Measurements from ENCODE around the gene UBE2G2.

UBE2G2 gene

GRCh38 chr21:44784810-44785209, 16.8 kb downstream of the UBE2G2 start:
- no peak for DNase-seq

GRCh38 chr21:44783020-44783696, 18.5 kb downstream of the UBE2G2 start:
- DNase-seq = no peak

DNA sequence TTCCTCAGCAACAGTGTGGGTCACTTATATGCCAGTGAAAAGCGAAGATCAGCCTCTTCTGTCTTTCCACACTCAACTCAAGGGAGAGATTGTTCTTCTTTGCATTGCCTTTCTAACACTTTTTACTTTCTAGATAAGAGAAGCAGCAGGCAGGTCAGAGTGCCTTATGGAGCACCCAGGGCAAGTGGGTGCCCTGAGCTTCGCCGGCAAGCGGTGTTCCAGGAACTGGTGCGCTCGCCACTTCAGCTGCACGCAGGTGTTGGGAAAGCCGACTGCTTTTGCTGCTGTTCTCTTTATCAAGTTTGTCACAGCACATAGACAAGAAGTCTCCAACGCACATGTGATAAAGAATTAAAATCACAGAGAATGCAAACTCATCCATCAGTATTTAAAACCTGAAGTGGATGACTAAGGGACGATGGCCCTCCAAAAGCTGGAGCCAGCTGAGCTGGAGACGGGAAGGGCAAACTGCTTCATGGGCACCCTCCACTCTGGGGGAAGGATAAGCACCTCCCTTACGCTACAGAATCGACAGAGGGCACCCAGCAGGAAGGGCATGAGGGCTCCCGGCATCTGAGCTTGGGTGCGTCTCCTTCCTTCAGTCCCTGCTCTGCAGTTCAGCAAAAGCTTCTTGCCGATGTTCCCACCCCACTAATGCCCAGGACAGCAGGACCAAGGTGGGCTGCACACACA, 20.7 kb downstream of the UBE2G2 start:
- no peak for DNase-seq

- DNase-seq = no peak
Measured at GRCh38 chr21:44780137-44780502, 21.5 kb downstream of the UBE2G2 start.

GRCh38 chr21:44779417-44780136, 22.0 kb downstream of the UBE2G2 start:
- no peak for DNase-seq

- no peak for DNase-seq
Measured at GRCh38 chr21:44778983-44779382, 22.6 kb downstream of the UBE2G2 start.

DNA sequence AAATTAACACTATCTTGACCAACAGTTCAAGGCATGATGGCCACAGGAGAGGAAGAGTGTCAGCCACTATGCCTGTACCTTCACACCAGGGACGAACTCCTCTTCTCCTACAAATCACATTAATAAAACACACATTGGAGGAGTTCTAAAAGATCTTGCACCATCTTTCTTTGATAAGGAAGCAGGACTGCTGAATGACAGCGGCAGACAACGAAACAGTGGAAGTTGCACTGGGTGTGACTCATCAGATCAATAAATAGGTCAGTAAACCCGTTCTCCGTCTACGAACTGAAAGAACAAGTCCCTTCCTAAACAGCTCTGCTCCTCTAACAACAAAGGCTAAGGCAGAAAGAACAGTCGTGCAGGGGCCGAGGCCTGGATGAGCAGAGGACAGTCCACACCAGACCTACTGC, 23.1 kb downstream of the UBE2G2 start:
- no peak for DNase-seq

GRCh38 chr21:44778094-44778493, 23.5 kb downstream of the UBE2G2 start:
- DNase-seq = no peak

GRCh38 chr21:44774972-44775371, 26.6 kb downstream of the UBE2G2 start:
- no peak for DNase-seq

DNA sequence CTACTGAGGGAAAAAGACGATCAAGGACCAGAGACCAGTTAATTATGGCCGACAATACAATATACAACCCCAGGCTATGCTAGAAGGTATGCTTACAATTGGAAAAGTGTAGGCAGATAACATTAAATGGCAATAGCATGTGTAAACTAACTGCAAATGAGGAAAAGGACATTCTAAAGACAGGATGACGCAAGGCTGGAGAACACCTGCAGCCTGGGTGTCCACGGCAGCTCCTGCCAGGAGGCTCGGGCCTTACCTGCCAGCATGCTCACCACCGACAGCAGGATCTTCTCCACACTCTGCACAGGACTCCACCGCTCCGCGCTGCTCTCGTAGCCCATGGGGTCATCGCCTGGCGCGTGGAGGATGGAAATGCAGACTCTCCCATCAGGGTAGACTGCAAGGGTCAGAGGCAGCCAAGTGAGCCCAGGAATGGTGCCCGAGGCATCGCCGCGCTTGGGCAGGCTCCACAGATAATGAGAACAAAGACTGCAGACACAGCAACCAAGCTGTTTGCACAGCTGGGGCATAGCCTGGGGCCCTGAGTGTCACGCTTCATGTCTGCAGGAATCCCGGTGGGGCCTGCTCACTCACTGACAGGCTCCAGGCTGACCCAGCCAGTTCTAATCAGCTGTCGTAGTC, 28.2 kb downstream of the UBE2G2 start:
- no peak for DNase-seq

DNA sequence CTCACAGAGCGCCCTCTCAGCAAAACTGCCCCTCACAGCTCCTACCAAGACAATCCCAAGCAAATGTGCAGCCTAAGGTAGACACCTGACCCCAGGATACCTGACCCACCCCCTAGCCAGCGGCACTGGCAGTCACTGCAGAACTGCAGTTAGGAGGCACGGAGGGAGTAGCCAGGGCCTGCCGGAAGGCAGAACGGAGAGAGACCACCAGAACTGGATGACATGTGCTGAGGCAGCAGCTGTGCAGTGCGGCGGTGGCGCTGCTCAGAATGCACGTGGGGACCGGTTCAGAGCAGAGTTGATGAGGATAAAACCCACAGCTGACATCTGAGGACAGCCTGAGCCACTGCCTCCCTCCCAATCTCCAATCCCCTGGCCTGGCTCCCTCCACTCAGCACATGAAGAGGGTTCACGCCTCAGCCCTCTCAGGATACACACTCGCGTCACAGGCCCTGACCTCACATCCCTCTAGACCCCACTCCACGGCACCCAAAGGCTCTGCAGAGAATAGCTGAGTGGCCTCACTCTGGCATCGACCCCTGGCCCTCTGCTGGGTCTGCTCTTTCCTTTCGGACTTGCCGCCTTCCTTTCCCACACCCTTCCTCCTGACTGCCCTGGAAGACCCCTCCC, 29.6 kb downstream of the UBE2G2 start:
- DNase-seq = no peak

DNA sequence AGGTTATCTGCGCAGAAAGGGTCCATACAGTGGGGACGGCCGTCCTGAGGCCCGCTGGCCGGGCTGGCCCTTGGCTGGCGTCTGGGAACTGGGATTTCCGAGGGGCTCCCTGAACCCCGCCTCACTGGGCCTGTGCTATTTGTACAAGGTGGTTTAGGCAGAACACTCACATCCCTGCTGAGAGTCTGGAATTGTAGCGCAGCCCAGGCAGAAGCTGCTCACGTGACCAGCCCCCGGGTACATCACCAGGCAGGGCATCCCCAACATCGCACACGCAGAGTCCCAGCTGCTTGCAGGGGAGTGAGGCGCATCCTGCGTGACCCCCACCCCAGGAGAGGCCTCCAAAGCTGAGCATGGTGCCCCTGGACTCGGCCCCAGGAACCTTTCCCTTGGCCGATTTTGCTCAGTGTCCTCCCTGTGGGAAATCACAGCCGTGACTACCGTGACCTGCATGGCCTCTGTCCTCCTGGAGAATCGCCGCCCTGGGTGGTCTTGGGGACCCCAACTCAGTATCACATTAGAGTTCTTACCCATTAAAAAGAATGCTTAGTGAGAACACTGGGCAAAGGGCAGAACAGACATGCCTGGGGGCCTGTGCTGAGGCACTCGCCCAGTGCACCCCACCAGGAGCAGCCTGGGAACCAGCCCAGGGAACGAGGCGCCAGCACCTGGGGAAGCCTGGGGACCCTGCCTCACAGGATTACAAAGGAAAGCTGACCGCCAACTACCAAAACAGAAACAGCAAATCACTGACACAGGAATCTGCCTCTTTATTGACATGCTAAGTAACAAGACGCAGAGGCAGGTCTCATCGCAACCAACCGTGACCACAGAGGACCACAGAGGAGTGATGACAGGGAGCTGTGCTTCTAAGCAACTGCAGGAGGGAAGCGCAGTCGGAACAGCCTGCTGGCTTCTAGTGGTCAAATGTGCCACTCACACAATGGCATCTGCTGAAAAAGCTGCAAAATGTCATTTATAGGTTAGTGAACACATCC, 33.5 kb downstream of the UBE2G2 start:
- no peak for DNase-seq

DNA sequence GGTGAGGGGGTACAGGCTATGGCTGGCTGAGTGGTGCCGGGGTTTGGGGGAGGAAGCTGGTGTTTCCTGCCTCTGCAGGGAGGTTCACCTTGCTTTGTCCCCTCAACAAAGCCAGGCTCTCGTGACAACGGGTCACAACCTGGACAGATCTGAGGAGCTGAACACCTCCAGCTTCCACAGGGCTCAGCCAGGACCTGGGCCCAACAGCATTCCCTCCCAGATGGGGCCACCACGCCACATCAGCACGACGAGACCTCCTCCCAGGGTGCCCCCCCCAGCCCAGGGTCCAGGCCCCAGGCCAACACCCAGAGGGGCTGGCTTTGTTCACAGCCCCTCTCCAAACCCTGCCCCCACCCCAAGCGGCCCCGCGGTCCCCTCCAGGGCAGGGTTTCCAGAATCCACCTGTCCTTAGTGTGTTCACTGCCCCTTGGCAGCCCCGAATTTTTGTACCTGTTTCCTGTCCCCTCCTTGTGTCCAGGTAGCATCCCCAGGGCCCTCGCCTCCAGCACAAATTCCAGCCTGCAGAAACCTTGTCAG, 34.7 kb downstream of the UBE2G2 start:
- DNase-seq = no peak

GRCh38 chr21:44766014-44766817, 35.4 kb downstream of the UBE2G2 start:
- DNase-seq = no peak

GRCh38 chr21:44765231-44766013, 36.2 kb downstream of the UBE2G2 start:
- DNase-seq = no peak

- no peak for DNase-seq
Measured at GRCh38 chr21:44764319-44765230, 37.0 kb downstream of the UBE2G2 start.

GRCh38 chr21:44763451-44764318, 37.9 kb downstream of the UBE2G2 start:
- no peak for DNase-seq

DNA sequence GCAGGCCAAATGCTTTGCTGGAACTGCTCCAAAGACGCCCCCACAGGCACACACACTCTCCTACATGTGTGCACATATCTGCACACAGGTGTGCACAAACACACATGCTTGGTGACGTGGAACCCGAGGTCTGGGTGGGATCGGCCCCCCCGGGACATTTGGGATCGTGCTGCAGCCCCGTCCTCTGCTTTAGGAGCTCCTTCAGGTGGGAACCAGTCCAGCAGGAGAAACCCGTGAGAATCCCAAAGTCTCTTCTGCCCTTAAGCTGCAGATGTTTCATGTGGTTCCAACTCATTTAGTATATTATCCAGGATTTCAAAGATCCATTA, 38.6 kb downstream of the UBE2G2 start:
- DNase-seq = no peak

Measured in activated CD4-positive, alpha-beta T cell treated with anti-CD3 and anti-CD28 coated beads for 4 hours (primary cell).